ENCODE data around the gene CCDC70. TPM values are rescaled to one million over a fixed set of nuclear protein-coding genes. Genes with fewer than 3 reads are reported as not detected.

CCDC70 gene
- polyA plus RNA-seq, 1 donor from 2014 or later = not detected

GRCh38 chr13:51834581-51835171, 27.1 kb upstream of the CCDC70 start:
- no peaks in the 10 kb centered on the region for H3K9me3 ChIP-seq (ENCODE audit: low read length)
- TF ChIP-seq POLR2AphosphoS5 (IDR thresholded peaks at IDR 0.05) (no peak), MXI1 (conservative IDR thresholded peaks at IDR 0.05; ENCODE audit: poor library complexity, severe bottlenecking) (no peak), RAD21 (conservative IDR thresholded peaks at IDR 0.05) (no peak), TAF1 (IDR thresholded peaks at IDR 0.05; ENCODE audit: low read depth) (no peak), REST (IDR thresholded peaks at IDR 0.05; ENCODE audit: borderline replicate concordance) (no peak), CTCF (IDR thresholded peaks at IDR 0.05; ENCODE audit: poor library complexity, severe bottlenecking) (no peak), SMC3 (conservative IDR thresholded peaks at IDR 0.05; ENCODE audit: poor library complexity) (no peak), EP300 (conservative IDR thresholded peaks at IDR 0.05; ENCODE audit: poor library complexity, severe bottlenecking) (no peak), EZH2 (IDR thresholded peaks at IDR 0.05; ENCODE audit: borderline replicate concordance, insufficient read depth, low read length, poor library complexity, severe bottlenecking) (no peak)
- H3K4me2 ChIP-seq (ENCODE audit: low read length) = no peak overlapping the region
- H3K79me2 ChIP-seq (replicated peaks; ENCODE audit: insufficient read depth, low read length) = no peaks in the 10 kb centered on the region
- H3K9ac ChIP-seq (ENCODE audit: low read length) = no peak overlapping the region
- H3K4me3 ChIP-seq (ENCODE audit: low read length) = no peak overlapping the region
- no peak overlapping the region for H2AFZ ChIP-seq (ENCODE audit: low read depth, low read length)
- H3F3A ChIP-seq (ENCODE audit: insufficient read depth, low read length, poor library complexity, severe bottlenecking) = no peaks in the 10 kb centered on the region
- H4K20me1 ChIP-seq (ENCODE audit: insufficient read depth) = no peaks in the 10 kb centered on the region
- H3K27ac ChIP-seq (ENCODE audit: low read length) = no peak overlapping the region
- H3K27me3 ChIP-seq (ENCODE audit: insufficient read depth, low read depth, low read length) = no peaks in the 10 kb centered on the region
- no peaks in the 10 kb centered on the region for H3K36me3 ChIP-seq (ENCODE audit: insufficient read depth, low read length)
- no peaks in the 10 kb centered on the region for H3K9me2 ChIP-seq (ENCODE audit: insufficient read depth, low read length)

- no peaks in the 10 kb centered on the region for H3K79me2 ChIP-seq (replicated peaks; ENCODE audit: insufficient read depth, low read length)
- H3K9me2 ChIP-seq (ENCODE audit: insufficient read depth, low read length) = no peaks in the 10 kb centered on the region
- TF ChIP-seq REST (IDR thresholded peaks at IDR 0.05; ENCODE audit: borderline replicate concordance) (no peak), RAD21 (conservative IDR thresholded peaks at IDR 0.05) (no peak), MXI1 (conservative IDR thresholded peaks at IDR 0.05; ENCODE audit: poor library complexity, severe bottlenecking) (no peak), SMC3 (conservative IDR thresholded peaks at IDR 0.05; ENCODE audit: poor library complexity) (no peak), CTCF (IDR thresholded peaks at IDR 0.05; ENCODE audit: poor library complexity, severe bottlenecking) (no peak), TAF1 (IDR thresholded peaks at IDR 0.05; ENCODE audit: low read depth) (no peak)
- H3K9ac ChIP-seq (ENCODE audit: low read length) = no peak overlapping the region
- H2AFZ ChIP-seq (ENCODE audit: low read depth, low read length) = no peak overlapping the region
- H3K36me3 ChIP-seq (ENCODE audit: insufficient read depth, low read length) = no peaks in the 10 kb centered on the region
- H3K4me3 ChIP-seq (ENCODE audit: low read length) = no peak overlapping the region
- no peaks in the 10 kb centered on the region for H3F3A ChIP-seq (ENCODE audit: insufficient read depth, low read length, poor library complexity, severe bottlenecking)
- no peak overlapping the region for H3K4me2 ChIP-seq (ENCODE audit: low read length)
- H3K27me3 ChIP-seq (ENCODE audit: insufficient read depth, low read depth, low read length) = no peaks in the 10 kb centered on the region
- H4K20me1 ChIP-seq (ENCODE audit: insufficient read depth) = no peaks in the 10 kb centered on the region
- H3K9me3 ChIP-seq (ENCODE audit: low read length) = no peaks in the 10 kb centered on the region
- no peak overlapping the region for H3K27ac ChIP-seq (ENCODE audit: low read length)
These were observed 24.8 kb upstream of the CCDC70 start for GRCh38 chr13:51837016-51837415.

Data from neural cell (in vitro differentiated cells).